Cardiac fibroblast (primary cell): Measurements from ENCODE around the gene NINL.
A peak's percentile ranks its signal among the peaks of the same experiment; 100 is the strongest.
"Not testable (repeated sequence)": the region's sequence is repeated elsewhere in the genome, so short reads cannot be mapped to it uniquely, and the experiment has no call there.

Experiments used
- DNase-seq, 2 donors: peaks; one replicate each; pipeline versions ENCODE4 v3.0.0 to v3.0.0-alpha.2; 2010; ENCODE audit warnings: low read depth in 2 of 2
- H3K4me3 ChIP-seq, 2 donors: replicated peaks in 1 of 2; 1 replicate in 1 of 2; 2 replicates in 1 of 2; pipeline ENCODE4 v1.5.1; 2011; ENCODE audit warnings: low read depth in 2 of 2, low read length in 2 of 2, mild to moderate bottlenecking in 2 of 2, moderate library complexity in 1 of 2
- TF ChIP-seq, protein P1 (sequence below): IDR thresholded peaks from one replicate; pipeline ENCODE4 v1.5.1; 2011; ENCODE audit warnings: low read depth, mild to moderate bottlenecking, low read length, inconsistent platforms

Gene NINL

GRCh38 chr20:25584905-25585704 is at the start of gene NINL:
TSS of gene NINL (minus strand) at chr20:25585531. CDS start at chr20:25526587, 58,944 bp downstream.
- DNase-seq = peak; percentile 50 to 67
- TF ChIP-seq, protein P1, sequence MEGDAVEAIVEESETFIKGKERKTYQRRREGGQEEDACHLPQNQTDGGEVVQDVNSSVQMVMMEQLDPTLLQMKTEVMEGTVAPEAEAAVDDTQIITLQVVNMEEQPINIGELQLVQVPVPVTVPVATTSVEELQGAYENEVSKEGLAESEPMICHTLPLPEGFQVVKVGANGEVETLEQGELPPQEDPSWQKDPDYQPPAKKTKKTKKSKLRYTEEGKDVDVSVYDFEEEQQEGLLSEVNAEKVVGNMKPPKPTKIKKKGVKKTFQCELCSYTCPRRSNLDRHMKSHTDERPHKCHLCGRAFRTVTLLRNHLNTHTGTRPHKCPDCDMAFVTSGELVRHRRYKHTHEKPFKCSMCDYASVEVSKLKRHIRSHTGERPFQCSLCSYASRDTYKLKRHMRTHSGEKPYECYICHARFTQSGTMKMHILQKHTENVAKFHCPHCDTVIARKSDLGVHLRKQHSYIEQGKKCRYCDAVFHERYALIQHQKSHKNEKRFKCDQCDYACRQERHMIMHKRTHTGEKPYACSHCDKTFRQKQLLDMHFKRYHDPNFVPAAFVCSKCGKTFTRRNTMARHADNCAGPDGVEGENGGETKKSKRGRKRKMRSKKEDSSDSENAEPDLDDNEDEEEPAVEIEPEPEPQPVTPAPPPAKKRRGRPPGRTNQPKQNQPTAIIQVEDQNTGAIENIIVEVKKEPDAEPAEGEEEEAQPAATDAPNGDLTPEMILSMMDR = no peak
- peak within 1 kb of the TSS; percentile 55 to 62 for H3K4me3 ChIP-seq

DNA sequence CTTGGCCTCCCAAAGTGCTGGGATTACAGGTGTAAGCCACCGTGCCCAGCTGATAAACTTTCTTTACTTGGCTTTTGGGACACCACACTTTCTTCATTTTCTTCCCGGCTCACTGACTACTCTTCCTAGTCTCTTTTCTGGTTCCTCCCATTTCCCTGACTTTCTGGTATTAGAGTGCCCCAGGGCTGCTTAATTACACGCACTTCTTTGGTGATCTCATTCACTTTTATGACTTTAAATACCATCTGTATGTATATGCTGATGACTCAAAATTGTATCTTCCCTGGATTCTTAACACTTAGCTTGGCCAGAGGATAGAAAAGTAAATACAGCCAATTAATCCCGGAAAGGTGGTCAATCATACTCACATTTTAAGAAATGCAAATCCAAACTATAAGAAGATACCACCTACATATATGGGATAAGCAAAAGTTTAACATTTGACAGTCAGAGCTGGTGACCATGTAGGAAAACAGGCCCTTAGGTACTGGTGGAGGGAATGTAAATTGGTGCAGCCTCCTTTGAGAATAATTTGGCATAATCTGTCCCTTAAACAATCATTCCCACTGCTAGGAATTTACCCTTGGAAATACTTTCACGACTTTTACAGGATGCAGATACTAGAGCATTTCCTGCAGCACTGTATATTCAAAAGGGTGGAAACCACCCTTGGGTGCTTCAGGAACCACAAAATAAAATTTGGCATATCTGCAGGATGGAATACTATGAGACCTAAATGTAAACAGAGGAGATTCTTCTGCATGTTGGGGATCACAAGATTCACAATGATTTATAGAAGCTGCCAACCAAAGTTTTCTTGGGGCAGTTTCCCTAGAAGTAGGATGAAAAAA is 47.8 kb upstream of the NINL start:
- TF ChIP-seq, protein P1 = no peak
- DNase-seq = no peak
- H3K4me3 ChIP-seq = no peak overlapping the region

GRCh38 chr20:25630615-25631014 is 45.3 kb upstream of the NINL start:
- DNase-seq, H3K4me3 ChIP-seq: not testable (repeated sequence)

DNA sequence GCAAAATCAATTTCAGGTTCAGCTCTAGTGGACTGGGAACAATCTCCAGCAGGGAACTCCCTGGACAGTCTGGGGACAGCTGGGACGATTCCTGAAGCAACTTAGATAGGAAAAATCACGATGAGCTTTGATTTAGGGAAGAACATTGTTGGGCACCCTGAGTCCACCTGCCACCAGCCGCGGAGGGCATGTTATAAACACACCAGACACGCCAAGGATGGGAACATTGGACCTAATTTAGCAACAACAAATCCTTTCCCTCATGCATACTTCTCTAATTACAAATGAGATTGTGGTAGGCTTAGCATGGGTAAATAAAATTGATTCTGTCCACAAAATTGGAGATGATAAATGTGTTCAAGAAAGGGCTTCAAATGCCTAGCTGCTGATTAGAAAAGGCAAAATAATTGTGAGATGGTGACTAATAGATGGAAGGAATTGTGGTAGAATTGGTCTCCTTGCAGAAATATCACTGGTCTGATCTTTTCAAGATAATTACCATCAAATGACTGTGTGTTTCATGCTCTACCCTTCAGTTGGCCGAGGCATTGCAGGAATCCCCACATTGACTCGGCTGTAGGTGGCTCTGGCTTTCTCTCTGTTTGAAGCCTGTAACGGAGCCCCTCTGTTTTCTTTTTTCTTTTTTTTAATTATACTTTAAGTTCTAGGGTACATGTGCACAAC is 44.6 kb upstream of the NINL start:
- H3K4me3 ChIP-seq = no peak overlapping the region
- TF ChIP-seq, protein P1 = no peak
- DNase-seq = no peak

- no peak for DNase-seq
- TF ChIP-seq, protein P1 = no peak
- H3K4me3 ChIP-seq = no peak overlapping the region
These were observed 41.4 kb upstream of the NINL start for GRCh38 chr20:25626779-25627178.

DNA sequence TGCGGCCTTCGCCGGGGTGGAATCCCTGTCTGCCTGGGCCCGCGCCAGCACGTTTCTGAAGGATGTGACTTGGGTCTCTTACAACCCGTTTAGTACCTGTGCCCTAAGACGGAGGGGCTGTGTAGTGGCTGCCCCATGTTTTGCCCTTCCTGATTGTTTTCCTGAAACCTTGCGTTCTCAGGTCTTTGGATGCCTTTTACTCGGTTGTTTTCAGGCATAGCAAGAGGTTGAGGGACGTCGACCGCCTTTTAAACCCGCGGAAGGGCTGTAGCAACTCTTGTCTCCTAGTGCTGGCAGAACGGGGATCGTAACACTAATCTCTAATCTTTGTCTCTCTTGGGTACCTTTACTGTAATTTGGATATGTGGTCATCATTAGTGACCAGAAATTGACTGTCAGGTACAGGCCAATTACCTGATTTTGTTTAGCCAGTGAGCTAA is 39.2 kb upstream of the NINL start:
- TF ChIP-seq, protein P1 = no peak
- H3K4me3 ChIP-seq = peak overlapping the region; percentile 87 to 93
- no peak for DNase-seq
